Measurements from ENCODE around the gene CDH12. TPM values are rescaled to one million over a fixed set of nuclear protein-coding genes. Genes with fewer than 3 reads are reported as not detected.
"Not testable (repeated sequence)": the region's sequence is repeated elsewhere in the genome, so short reads cannot be mapped to it uniquely, and the experiment has no call there.

CDH12 gene
- total and polyA plus RNA-seq, 2 experiments from 2014 or later: not detected

- no peaks in the 10 kb centered on the region for H3K9me2 ChIP-seq (ENCODE audit: insufficient read depth)
- in situ Hi-C loops (cut with MboI): no loop called here
- no peak overlapping the region for H3K9ac ChIP-seq
- H3K4me3 ChIP-seq: no peak overlapping the region
- no peaks in the 10 kb centered on the region for H3K36me3 ChIP-seq (ENCODE audit: low read depth)
- DNase-seq: no peak
- no peaks in the 10 kb centered on the region for H3K4me1 ChIP-seq (ENCODE audit: insufficient read depth)
- 11 to 38% methylated on average over 1 of the region's 1 CpG for WGBS, 2 experiments (ENCODE audit: low coverage in 1 of 2, low lambda C conversion rate in 2 of 2, missing lambda C conversion rate in 2 of 2)
- H3K9me3 ChIP-seq (ENCODE audit: low read depth): no peaks in the 10 kb centered on the region
- no peaks in the 10 kb centered on the region for H3K79me2 ChIP-seq (ENCODE audit: insufficient read depth)
- H3K27me3 ChIP-seq (replicated peaks; ENCODE audit: insufficient read depth): no peaks in the 10 kb centered on the region
- no peak overlapping the region for H2AFZ ChIP-seq
- no peak for TF ChIP-seq EZH2phosphoT487 (IDR thresholded peaks at IDR 0.05; ENCODE audit: insufficient read depth, low read depth)
- no peak for TF ChIP-seq EZH2 (IDR thresholded peaks at IDR 0.05; ENCODE audit: insufficient read depth, poor library complexity, severe bottlenecking)
- H3F3A ChIP-seq (ENCODE audit: insufficient read depth): no peaks in the 10 kb centered on the region
- H4K20me1 ChIP-seq (ENCODE audit: insufficient read depth): no peaks in the 10 kb centered on the region
- no peak overlapping the region for H3K4me2 ChIP-seq (ENCODE audit: unreplicated experiment)
- H3K27ac ChIP-seq: no peak overlapping the region
These were observed 615.1 kb downstream of the CDH12 start for GRCh38 chr5:22238047-22238446.

- no peak overlapping the region for H3K4me2 ChIP-seq (ENCODE audit: unreplicated experiment)
- H3F3A ChIP-seq (ENCODE audit: insufficient read depth): no peaks in the 10 kb centered on the region
- no peaks in the 10 kb centered on the region for H3K36me3 ChIP-seq (ENCODE audit: low read depth)
- H3K4me1 ChIP-seq (ENCODE audit: insufficient read depth): no peaks in the 10 kb centered on the region
- no peak overlapping the region for H3K9ac ChIP-seq
- no peaks in the 10 kb centered on the region for H3K9me3 ChIP-seq (ENCODE audit: low read depth)
- H3K27ac ChIP-seq: no peak overlapping the region
- H3K4me3 ChIP-seq: no peak overlapping the region
- 21 to 22% methylated on average over 2 of the region's 2 CpGs for WGBS, 2 experiments (ENCODE audit: low coverage in 1 of 2, low lambda C conversion rate in 2 of 2, missing lambda C conversion rate in 2 of 2)
- no peak for DNase-seq
- H3K79me2 ChIP-seq (ENCODE audit: insufficient read depth): no peaks in the 10 kb centered on the region
- in situ Hi-C loops (cut with MboI): no loop called here
- no peaks in the 10 kb centered on the region for H4K20me1 ChIP-seq (ENCODE audit: insufficient read depth)
- no peak for TF ChIP-seq EZH2 (IDR thresholded peaks at IDR 0.05; ENCODE audit: insufficient read depth, poor library complexity, severe bottlenecking)
- no peak for TF ChIP-seq EZH2phosphoT487 (IDR thresholded peaks at IDR 0.05; ENCODE audit: insufficient read depth, low read depth)
- H3K9me2 ChIP-seq (ENCODE audit: insufficient read depth): no peaks in the 10 kb centered on the region
- no peaks in the 10 kb centered on the region for H3K27me3 ChIP-seq (replicated peaks; ENCODE audit: insufficient read depth)
- no peak overlapping the region for H2AFZ ChIP-seq
These were observed 626.7 kb downstream of the CDH12 start for GRCh38 chr5:22226423-22226822.

GRCh38 chr5:22223079-22223478 is 630.1 kb downstream of the CDH12 start:
- Histone ChIP-seq H3F3A (ENCODE audit: insufficient read depth) (no peaks in the 10 kb centered on the region), H4K20me1 (ENCODE audit: insufficient read depth) (no peaks in the 10 kb centered on the region), H3K79me2 (ENCODE audit: insufficient read depth) (no peaks in the 10 kb centered on the region), H3K27ac (no peak overlapping the region), H3K27me3 (replicated peaks; ENCODE audit: insufficient read depth) (no peaks in the 10 kb centered on the region), H2AFZ (no peak overlapping the region), H3K9me2 (ENCODE audit: insufficient read depth) (no peaks in the 10 kb centered on the region), H3K36me3 (ENCODE audit: low read depth) (no peaks in the 10 kb centered on the region), H3K4me2 (ENCODE audit: unreplicated experiment) (no peak overlapping the region), H3K4me3 (no peak overlapping the region), H3K4me1 (ENCODE audit: insufficient read depth) (no peaks in the 10 kb centered on the region), H3K9me3 (ENCODE audit: low read depth) (no peaks in the 10 kb centered on the region), H3K9ac (no peak overlapping the region)
- TF ChIP-seq EZH2phosphoT487 (IDR thresholded peaks at IDR 0.05; ENCODE audit: insufficient read depth, low read depth) (no peak), EZH2 (IDR thresholded peaks at IDR 0.05; ENCODE audit: insufficient read depth, poor library complexity, severe bottlenecking) (no peak)
- WGBS, 2 experiments (ENCODE audit: low coverage in 1 of 2, low lambda C conversion rate in 2 of 2, missing lambda C conversion rate in 2 of 2): 32 to 36% methylated on average over 3 of the region's 3 CpGs
- no peak for DNase-seq
- in situ Hi-C loops (cut with MboI): no loop called here

GRCh38 chr5:22213703-22214495 is 639.2 kb downstream of the CDH12 start:
- H3K4me1 ChIP-seq (ENCODE audit: insufficient read depth); H4K20me1 ChIP-seq (ENCODE audit: insufficient read depth); H3K27ac ChIP-seq; H2AFZ ChIP-seq; H3K9me3 ChIP-seq (ENCODE audit: low read depth); H3K9ac ChIP-seq; H3F3A ChIP-seq (ENCODE audit: insufficient read depth); in situ Hi-C loops (cut with MboI); H3K36me3 ChIP-seq (ENCODE audit: low read depth); H3K4me2 ChIP-seq (ENCODE audit: unreplicated experiment); H3K9me2 ChIP-seq (ENCODE audit: insufficient read depth); H3K27me3 ChIP-seq (replicated peaks; ENCODE audit: insufficient read depth); H3K79me2 ChIP-seq (ENCODE audit: insufficient read depth); H3K4me3 ChIP-seq: not testable (repeated sequence)
- 41 to 51% methylated on average over 7 to 9 of the region's 11 CpGs for WGBS, 2 experiments (ENCODE audit: low coverage in 1 of 2, low lambda C conversion rate in 2 of 2, missing lambda C conversion rate in 2 of 2)
- DNase-seq: peak; percentile 2

- H4K20me1 ChIP-seq (ENCODE audit: insufficient read depth); H3K27me3 ChIP-seq (replicated peaks; ENCODE audit: insufficient read depth); H3K36me3 ChIP-seq (ENCODE audit: low read depth); H3K4me3 ChIP-seq; H3K4me1 ChIP-seq (ENCODE audit: insufficient read depth); H3K9me3 ChIP-seq (ENCODE audit: low read depth); H3K9me2 ChIP-seq (ENCODE audit: insufficient read depth); H3K27ac ChIP-seq; H3K4me2 ChIP-seq (ENCODE audit: unreplicated experiment); in situ Hi-C loops (cut with MboI); H3K9ac ChIP-seq; DNase-seq; H3K79me2 ChIP-seq (ENCODE audit: insufficient read depth); H2AFZ ChIP-seq; H3F3A ChIP-seq (ENCODE audit: insufficient read depth): not testable (repeated sequence)
- WGBS, 2 experiments (ENCODE audit: low coverage in 1 of 2, low lambda C conversion rate in 2 of 2, missing lambda C conversion rate in 2 of 2): 13 to 14% methylated on average over 16 to 18 of the region's 22 CpGs
These were observed 640.7 kb downstream of the CDH12 start for GRCh38 chr5:22212254-22212991.

GRCh38 chr5:22208463-22208862 is 644.7 kb downstream of the CDH12 start:
- H3K9me3 ChIP-seq (ENCODE audit: low read depth); H3K27me3 ChIP-seq (replicated peaks; ENCODE audit: insufficient read depth); H3K79me2 ChIP-seq (ENCODE audit: insufficient read depth); H4K20me1 ChIP-seq (ENCODE audit: insufficient read depth); H3F3A ChIP-seq (ENCODE audit: insufficient read depth); H3K4me1 ChIP-seq (ENCODE audit: insufficient read depth); H3K9me2 ChIP-seq (ENCODE audit: insufficient read depth); H3K9ac ChIP-seq; in situ Hi-C loops (cut with MboI); H3K4me3 ChIP-seq; H3K36me3 ChIP-seq (ENCODE audit: low read depth); DNase-seq; H2AFZ ChIP-seq; H3K27ac ChIP-seq; H3K4me2 ChIP-seq (ENCODE audit: unreplicated experiment): not testable (repeated sequence)
- 10% methylated on average over 2 of the region's 2 CpGs for WGBS, 2 experiments (ENCODE audit: low coverage in 1 of 2, low lambda C conversion rate in 2 of 2, missing lambda C conversion rate in 2 of 2)

GRCh38 chr5:22188651-22189050 is 664.5 kb downstream of the CDH12 start:
- H3K79me2 ChIP-seq (ENCODE audit: insufficient read depth); H3K4me1 ChIP-seq (ENCODE audit: insufficient read depth); H2AFZ ChIP-seq; H3K27me3 ChIP-seq (replicated peaks; ENCODE audit: insufficient read depth); H3K4me2 ChIP-seq (ENCODE audit: unreplicated experiment); H3K9ac ChIP-seq; H3K9me2 ChIP-seq (ENCODE audit: insufficient read depth); H3K27ac ChIP-seq; H3K9me3 ChIP-seq (ENCODE audit: low read depth); H4K20me1 ChIP-seq (ENCODE audit: insufficient read depth); H3K36me3 ChIP-seq (ENCODE audit: low read depth); DNase-seq; H3F3A ChIP-seq (ENCODE audit: insufficient read depth); in situ Hi-C loops (cut with MboI); H3K4me3 ChIP-seq: not testable (repeated sequence)
- WGBS, 2 experiments (ENCODE audit: low coverage in 1 of 2, low lambda C conversion rate in 2 of 2, missing lambda C conversion rate in 2 of 2): 11 to 14% methylated on average over 2 of the region's 2 CpGs
